Breast epithelium (tissue), 4 donors: Measurements from ENCODE around the gene COL8A1. TPM values are rescaled to one million over a fixed set of nuclear protein-coding genes. Genes with fewer than 3 reads are reported as not detected.

Experiments
- DNase-seq, 2 donors: peaks; one replicate each; pipeline ENCODE4 v3.0.0-alpha.2; 2019; ENCODE audit warnings: low spot score in 2 of 2
- H3K27ac ChIP-seq, 2 donors: fragments of 200-600 bp; sonication (generic) in 1 of 2; one replicate each; pipeline ENCODE4 v1.5.1; 2016 to 2019; ENCODE audit warnings: mild to moderate bottlenecking in 1 of 2
- H3K27me3 ChIP-seq, 2 donors: fragments of 200-600 bp; sonication (generic) in 1 of 2; one replicate each; pipeline versions ENCODE4 v1.5.1 to v1.6.0; 2017 to 2019; ENCODE audit warnings: control low read depth in 1 of 2, mild to moderate bottlenecking in 1 of 2
- H3K36me3 ChIP-seq: fragments of 200-600 bp; one replicate; pipeline ENCODE4 v1.5.1; 2019
- H3K4me1 ChIP-seq, 2 donors: fragments of 200-600 bp; sonication (generic); one replicate each; pipeline ENCODE4 v1.5.1; 2016 to 2019; ENCODE audit warnings: control low read depth in 1 of 2
- H3K4me3 ChIP-seq, 3 donors: fragments of 200-600 bp; sonication (generic); 1 replicate in 2 of 3; 2 replicates in 1 of 3; pipeline ENCODE4 v1.5.1; 2016 to 2019; ENCODE audit warnings: mild to moderate bottlenecking in 3 of 3, moderate library complexity in 2 of 3
- H3K9me3 ChIP-seq, 2 donors: fragments of 200-600 bp; sonication (generic) in 1 of 2; one replicate each; pipeline ENCODE4 v1.5.1; 2016 to 2019; ENCODE audit warnings: control low read depth in 1 of 2
- CTCF ChIP-seq, 3 donors: fragments of 450-650 bp; IDR thresholded peaks; one replicate each; pipeline ENCODE4 v1.5.1; 2016 to 2017; ENCODE audit warnings: antibody characterized with exemption in 3 of 3, mild to moderate bottlenecking in 3 of 3, moderate library complexity in 3 of 3
- POLR2A ChIP-seq: fragments of 450-650 bp; IDR thresholded peaks from one replicate; pipeline ENCODE4 v1.6.1; 2016; ENCODE audit warnings: antibody characterized with exemption, mild to moderate bottlenecking, moderate library complexity
- POLR2AphosphoS5 ChIP-seq, 3 donors: sonication (generic); formaldehyde crosslinking; IDR thresholded peaks; one replicate each; pipeline ENCODE4 v1.6.1; 2017; ENCODE audit warnings: antibody characterized with exemption in 3 of 3
- intact Hi-C: fragments of 100-400 bp; cut with DNase I; formaldehyde crosslinking; loops from one replicate; pipeline ENCODE4 v1.15.1; 2023; ENCODE audit warnings: low total_unique reads
- total RNA-seq, 3 donors: library from RNA; depleted of rRNA; stranded (reverse); fragments of >200 nt; gene quantifications; one replicate each; pipeline ENCODE4 v1.1.0, GENCODE V29; 2016

COL8A1 gene
- total RNA-seq, 3 donors from 2014 or later: 9.2 to 43.6 (median 13.6) TPM

- H3K4me3 ChIP-seq: no peak overlapping the region
- no peaks in the 10 kb centered on the region for H3K4me1 ChIP-seq
- TF ChIP-seq POLR2A (no peak), POLR2AphosphoS5 (IDR thresholded peaks at IDR 0.05) (no peak), CTCF (IDR thresholded peaks at IDR 0.05) (peak; percentile 28 to 71 (median 32))
- no peaks in the 10 kb centered on the region for H3K9me3 ChIP-seq
- H3K27ac ChIP-seq: no peak overlapping the region
- H3K27me3 ChIP-seq: no peaks in the 10 kb centered on the region
- intact Hi-C loops: no loop called here
- H3K36me3 ChIP-seq: no peaks in the 10 kb centered on the region
- DNase-seq: no peak
These were observed 115.0 kb downstream of the COL8A1 start for GRCh38 chr3:99753268-99753975.

GRCh38 chr3:99755831-99756230 lies 117.4 kb downstream of the COL8A1 start:
- no peaks in the 10 kb centered on the region for H3K36me3 ChIP-seq
- intact Hi-C loops: no loop called here
- no peaks in the 10 kb centered on the region for H3K27me3 ChIP-seq
- no peak overlapping the region for H3K4me3 ChIP-seq
- no peak for DNase-seq
- no peaks in the 10 kb centered on the region for H3K9me3 ChIP-seq
- H3K4me1 ChIP-seq: no peaks in the 10 kb centered on the region
- no peak overlapping the region for H3K27ac ChIP-seq
- TF ChIP-seq POLR2A: no peak
- TF ChIP-seq POLR2AphosphoS5 (IDR thresholded peaks at IDR 0.05): no peak
- no peak for TF ChIP-seq CTCF (IDR thresholded peaks at IDR 0.05)

DNA sequence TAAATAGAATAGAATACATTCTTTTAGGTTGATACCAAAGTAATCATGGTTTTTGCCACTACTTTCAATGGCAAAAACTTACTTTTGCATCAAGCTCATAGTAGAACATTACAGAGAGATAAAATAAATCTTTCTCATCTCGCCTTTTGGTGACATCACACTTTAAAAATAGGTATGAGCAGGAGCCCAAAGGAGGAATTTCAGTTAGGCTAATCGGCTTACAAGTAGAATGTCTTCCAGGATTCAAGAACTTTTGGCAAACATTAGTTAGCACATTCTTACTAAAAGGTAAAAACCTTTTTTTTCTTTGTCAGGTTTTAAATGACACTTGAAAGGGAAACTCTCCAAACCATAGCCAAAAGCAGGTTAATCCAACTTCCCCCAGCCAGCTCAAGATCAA lies 119.6 kb downstream of the COL8A1 start:
- Histone ChIP-seq H3K36me3 (no peaks in the 10 kb centered on the region), H3K9me3 (no peaks in the 10 kb centered on the region), H3K27ac (no peak overlapping the region), H3K4me3 (no peak overlapping the region), H3K4me1 (no peaks in the 10 kb centered on the region), H3K27me3 (no peaks in the 10 kb centered on the region)
- no peak for TF ChIP-seq POLR2AphosphoS5 (IDR thresholded peaks at IDR 0.05)
- no peak for TF ChIP-seq POLR2A
- TF ChIP-seq CTCF (IDR thresholded peaks at IDR 0.05): no peak
- intact Hi-C loops: no loop called here
- DNase-seq: no peak

DNA sequence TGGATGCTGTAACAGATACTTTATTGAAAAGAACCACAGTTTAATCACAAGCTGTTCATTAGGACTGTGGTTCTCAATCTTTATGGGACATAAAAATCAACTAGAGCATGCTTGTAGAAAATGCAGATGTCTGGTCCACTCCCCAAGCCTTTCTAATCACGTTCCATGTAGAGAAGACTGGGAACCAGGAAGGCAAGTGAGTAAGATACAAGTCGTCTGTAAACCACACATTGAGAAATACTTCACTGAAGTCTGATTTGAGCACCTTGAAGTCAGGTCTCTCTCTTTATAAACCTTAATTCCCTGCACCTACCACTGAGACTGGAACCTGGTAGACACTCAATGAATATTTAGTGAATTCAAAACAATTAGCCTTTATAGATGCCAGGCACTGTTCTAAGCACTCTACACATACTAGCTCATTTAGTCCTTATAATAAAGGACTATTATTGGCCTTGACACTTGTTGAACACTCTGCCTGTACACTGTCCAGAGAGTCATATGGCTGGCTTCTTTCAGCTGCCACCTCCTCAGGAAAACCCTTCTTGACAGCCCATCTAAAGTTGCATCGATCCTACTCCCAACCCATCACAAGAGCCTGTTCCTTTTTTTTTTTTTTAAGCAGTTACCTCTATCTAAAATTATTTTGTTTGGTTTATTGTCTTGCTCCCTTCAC lies 120.2 kb downstream of the COL8A1 start:
- H3K27ac ChIP-seq: no peak overlapping the region
- no peaks in the 10 kb centered on the region for H3K27me3 ChIP-seq
- intact Hi-C loops: no loop called here
- no peaks in the 10 kb centered on the region for H3K9me3 ChIP-seq
- H3K4me1 ChIP-seq: no peaks in the 10 kb centered on the region
- no peak for TF ChIP-seq POLR2AphosphoS5 (IDR thresholded peaks at IDR 0.05)
- H3K4me3 ChIP-seq: no peak overlapping the region
- DNase-seq: no peak
- no peaks in the 10 kb centered on the region for H3K36me3 ChIP-seq

GRCh38 chr3:99760031-99760430 lies 121.6 kb downstream of the COL8A1 start:
- DNase-seq: no peak
- no peak for TF ChIP-seq POLR2AphosphoS5 (IDR thresholded peaks at IDR 0.05)
- TF ChIP-seq CTCF (IDR thresholded peaks at IDR 0.05): no peak
- no peak for TF ChIP-seq POLR2A
- Histone ChIP-seq H3K27me3 (no peaks in the 10 kb centered on the region), H3K9me3 (no peaks in the 10 kb centered on the region), H3K4me1 (no peaks in the 10 kb centered on the region), H3K27ac (no peak overlapping the region), H3K4me3 (no peak overlapping the region), H3K36me3 (no peaks in the 10 kb centered on the region)
- intact Hi-C loops: no loop called here
